Liver (tissue), 9 donors: ENCODE results near the gene TST. TPM values are rescaled to one million over a fixed set of nuclear protein-coding genes. Genes with fewer than 3 reads are reported as not detected.

Experiments
- DNase-seq: peaks from one replicate; pipeline ENCODE4 v3.0.0-alpha.2; 2017; ENCODE audit warnings: low spot score
- H3K27ac ChIP-seq, 2 donors: one replicate each; pipeline ENCODE4 v1.7.0; 2013; ENCODE audit warnings: inconsistent platforms in 2 of 2, low read length in 2 of 2, control low read depth in 1 of 2, low read depth in 1 of 2, mild to moderate bottlenecking in 1 of 2
- H3K27me3 ChIP-seq, 4 donors: one replicate each; pipeline versions ENCODE4 v1.6.1 to v1.7.0; 2013; ENCODE audit warnings: low read length in 3 of 4, inconsistent platforms in 1 of 4, mild to moderate bottlenecking in 1 of 4, moderate library complexity in 1 of 4; ENCODE audit not compliant: control insufficient read depth in 4 of 4, insufficient read depth in 4 of 4
- H3K36me3 ChIP-seq, 4 donors: one replicate each; pipeline versions ENCODE4 v1.6.1 to v1.7.0; 2013; ENCODE audit warnings: low read length in 3 of 4, mild to moderate bottlenecking in 3 of 4, low read depth in 1 of 4, moderate library complexity in 1 of 4; ENCODE audit not compliant: control insufficient read depth in 4 of 4, insufficient read depth in 3 of 4
- H3K4me1 ChIP-seq, 4 donors: one replicate each; pipeline versions ENCODE4 v1.6.1 to v1.7.0; 2013; ENCODE audit warnings: low read length in 3 of 4, mild to moderate bottlenecking in 3 of 4, moderate library complexity in 1 of 4; ENCODE audit not compliant: control insufficient read depth in 4 of 4, insufficient read depth in 4 of 4
- H3K4me3 ChIP-seq, 3 donors: one replicate each; pipeline versions ENCODE4 v1.6.1 to v1.7.0; 2013; ENCODE audit warnings: low read length in 3 of 3, control low read depth in 1 of 3, low read depth in 1 of 3, mild to moderate bottlenecking in 1 of 3
- H3K9ac ChIP-seq, 2 donors: one replicate each; pipeline ENCODE4 v1.7.0; 2013; ENCODE audit warnings: low read length in 2 of 2, mild to moderate bottlenecking in 2 of 2, moderate library complexity in 2 of 2, control low read depth in 1 of 2, low read depth in 1 of 2
- H3K9me3 ChIP-seq, 4 donors: one replicate each; pipeline versions ENCODE4 v1.6.1 to v1.7.0; 2013; ENCODE audit warnings: low read length in 3 of 4; ENCODE audit not compliant: control insufficient read depth in 4 of 4
- FOXA2 ChIP-seq: IDR thresholded peaks from 2 replicates; pipeline ENCODE4 v1.6.1; 2016; ENCODE audit warnings: antibody characterized with exemption
- GABPA ChIP-seq, 2 donors: IDR thresholded peaks in 1 of 2; conservative IDR thresholded peaks in 1 of 2; 2 replicates each; pipeline ENCODE4 v1.6.1; 2016; ENCODE audit warnings: antibody characterized with exemption in 2 of 2, mild to moderate bottlenecking in 1 of 2, moderate library complexity in 1 of 2
- HNF4G ChIP-seq: IDR thresholded peaks from 2 replicates; pipeline ENCODE4 v1.6.1; 2016; ENCODE audit warnings: antibody characterized with exemption
- TAF1 ChIP-seq: conservative IDR thresholded peaks from 2 replicates; pipeline ENCODE4 v1.6.1; 2016; ENCODE audit warnings: antibody characterized with exemption, mild to moderate bottlenecking
- YY1 ChIP-seq: IDR thresholded peaks from 2 replicates; pipeline ENCODE4 v1.6.1; 2016; ENCODE audit warnings: antibody characterized with exemption, mild to moderate bottlenecking
- WGBS: extraction: QIAGEN DNeasy Blood & Tissue Kit; methylation state at CpG from one replicate; pipeline ENCODE4 v1.1.7; 2013; 5-methylcytosine and 5-hydroxymethylcytosine counted together
- polyA plus RNA-seq, 2 donors: library from polyadenylated mRNA; stranded (reverse) in 1 of 2; unstranded in 1 of 2; fragments of 200-250 nt in 1 of 2; fragments of >200 nt in 1 of 2; fragmentation: Nextera tagmentation in 1 of 2; extraction: Ambion mirVana in 1 of 2; gene quantifications; one replicate each; pipeline versions ENCODE4 v1.2.1 to v1.2.3, GENCODE V29; 2013 to 2015
- total RNA-seq, 2 donors: library from RNA; depleted of rRNA; stranded (reverse); fragments of >200 nt; gene quantifications; one replicate each; pipeline ENCODE4 v1.2.3, GENCODE V29; 2014
- TF ChIP-seq, protein P1 (sequence below): IDR thresholded peaks from 2 replicates; pipeline ENCODE4 v1.6.1; 2016; ENCODE audit warnings: antibody characterized with exemption
- TF ChIP-seq, protein P2 (sequence below): fragments of 150-350 bp; IDR thresholded peaks from 2 replicates; pipeline ENCODE4 v1.5.1; 2017; ENCODE audit warnings: improper control_type of control experiment, low read depth, low read length; ENCODE audit not compliant: missing input control
- TF ChIP-seq, protein P3 (sequence below): IDR thresholded peaks from 2 replicates; pipeline ENCODE4 v1.6.1; 2016; ENCODE audit warnings: antibody characterized with exemption, mild to moderate bottlenecking
- donor health status: healthy.
- donor health status: healthy.
- donor health status: healthy.
- donor health status: healthy.
- donor health status: healthy.

Gene TST
- total and polyA plus RNA-seq, 4 donors: 186 to 404 (median 292) TPM

DNA sequence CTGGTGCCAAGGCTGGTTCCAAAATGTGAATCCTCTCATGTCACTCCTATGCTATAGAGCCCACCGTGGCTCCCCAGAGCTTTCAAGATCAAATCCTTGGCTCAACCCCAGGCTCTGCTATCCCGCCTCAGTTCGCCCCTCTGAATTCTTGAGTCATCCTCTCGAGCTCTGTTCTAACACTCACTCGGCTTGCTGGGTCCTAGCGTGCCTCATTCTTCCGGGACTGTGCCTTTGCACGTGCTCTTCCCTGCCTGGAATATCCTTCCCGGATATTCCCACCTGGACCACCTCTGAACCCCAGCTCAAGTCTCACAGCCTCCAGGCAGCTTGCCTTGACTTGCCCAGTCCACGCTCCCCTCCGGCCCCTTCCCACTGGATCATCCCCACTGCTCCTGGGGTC is 45.3 kb upstream of the TST start:
- no peaks in the 10 kb centered on the region for H3K9me3 ChIP-seq
- no peaks in the 10 kb centered on the region for H3K4me1 ChIP-seq
- H3K4me3 ChIP-seq: no peak overlapping the region
- 94% methylated on average over 11 of the region's 11 CpGs for WGBS
- H3K27ac ChIP-seq: no peak overlapping the region
- no peak for TF ChIP-seq YY1
- peaks cover 0 to 29% (median 8%) of the 10 kb centered on the region in 4 donors for H3K36me3 ChIP-seq
- no peak overlapping the region for H3K9ac ChIP-seq
- H3K27me3 ChIP-seq: no peaks in the 10 kb centered on the region
- DNase-seq: no peak

DNA sequence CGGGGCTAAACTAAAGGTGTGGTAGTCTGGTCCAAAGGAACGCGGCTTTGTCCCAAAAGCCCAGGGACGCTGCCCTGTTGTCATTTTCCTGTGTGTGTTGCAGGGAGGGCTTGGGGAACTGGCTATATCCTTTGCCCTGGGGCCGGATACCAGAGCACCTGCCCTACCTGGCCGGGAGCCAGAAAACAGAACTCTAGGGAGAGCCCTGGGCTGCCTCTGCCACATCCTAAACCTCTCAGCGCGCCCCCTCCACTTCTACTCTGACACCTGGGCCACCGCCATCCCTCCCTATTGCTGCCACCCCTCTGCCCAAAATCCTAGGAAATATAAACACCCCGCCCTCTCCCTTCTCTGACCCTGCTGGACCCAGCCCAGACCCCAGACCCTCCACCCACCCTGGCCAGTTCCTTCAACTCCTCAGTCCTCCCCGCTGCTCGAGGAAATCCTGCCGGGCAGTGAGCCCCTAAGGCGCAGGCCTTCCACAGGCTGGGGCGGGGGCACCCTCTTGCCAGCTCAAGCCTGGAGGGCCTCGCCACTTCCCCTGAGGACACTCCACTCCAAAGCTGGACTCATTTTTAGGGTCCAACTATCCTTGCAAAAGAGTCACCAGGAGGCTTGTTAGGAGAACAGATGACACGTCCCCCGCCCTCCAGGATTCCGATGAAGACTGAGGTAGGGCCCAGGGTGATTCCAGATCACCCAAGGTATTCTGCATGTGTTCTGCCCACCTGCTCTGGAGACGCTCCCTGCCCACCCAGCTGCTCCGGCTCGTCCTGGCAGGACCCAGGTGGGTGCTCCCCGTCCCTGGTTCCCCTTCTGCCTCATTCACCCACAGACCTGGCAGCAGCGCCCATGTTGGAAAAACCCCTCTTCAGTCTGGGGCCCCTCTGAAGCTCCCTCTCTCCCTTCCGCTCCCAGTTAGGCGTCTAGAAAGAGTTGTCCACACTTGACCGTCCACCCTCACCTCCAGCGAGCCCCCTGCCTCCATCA is 44.5 kb upstream of the TST start:
- H3K27me3 ChIP-seq: no peaks in the 10 kb centered on the region
- H3K27ac ChIP-seq: no peak overlapping the region
- no peak for TF ChIP-seq HNF4G
- WGBS: 81% methylated on average over 28 of the region's 28 CpGs
- no peaks in the 10 kb centered on the region for H3K4me1 ChIP-seq
- no peak overlapping the region for H3K9ac ChIP-seq
- no peaks in the 10 kb centered on the region for H3K9me3 ChIP-seq
- H3K36me3 ChIP-seq: peaks cover 0 to 29% (median 8%) of the 10 kb centered on the region in 4 donors
- DNase-seq: no peak
- no peak overlapping the region for H3K4me3 ChIP-seq

DNA sequence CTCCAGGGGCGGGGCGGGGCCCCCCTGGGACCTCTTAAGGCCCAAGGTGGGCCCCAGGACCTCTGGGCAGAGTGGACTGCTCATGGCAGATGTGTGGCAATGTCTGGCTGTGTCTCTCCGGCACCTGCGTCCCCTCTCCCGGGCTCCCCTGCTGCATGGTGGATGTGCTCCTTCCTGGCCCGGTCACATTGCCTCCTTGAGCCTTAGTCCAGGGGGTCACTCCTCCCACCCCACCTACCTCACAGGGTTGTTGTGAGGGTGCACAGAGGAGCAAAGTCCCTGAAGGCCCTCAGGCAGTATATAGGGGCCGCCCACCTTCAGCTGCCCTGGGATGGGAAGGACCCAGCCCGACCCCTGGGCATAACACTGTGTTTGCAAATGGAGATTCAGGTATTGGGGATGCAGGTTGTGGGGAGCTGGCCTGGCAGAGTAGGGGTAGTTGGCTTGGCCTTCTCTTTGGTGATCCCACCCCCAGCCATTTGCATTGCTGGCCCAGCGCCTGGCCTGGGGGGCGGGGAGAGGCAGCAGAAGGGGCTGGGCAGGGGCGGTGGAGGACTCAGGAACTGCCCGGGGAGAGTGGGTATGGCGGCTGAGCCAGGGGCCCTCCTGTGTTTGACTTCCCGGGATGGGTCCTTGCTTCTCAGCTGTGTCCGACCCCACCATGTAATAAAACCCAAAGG is 43.6 kb upstream of the TST start:
- no peak overlapping the region for H3K4me3 ChIP-seq
- TF ChIP-seq FOXA2 (no peak), TAF1 (no peak), HNF4G (no peak), GABPA (IDR thresholded peaks at IDR 0.05 in 1 of 2, conservative IDR thresholded peaks at IDR 0.05 in 1 of 2) (no peak)
- TF ChIP-seq, protein P1, sequence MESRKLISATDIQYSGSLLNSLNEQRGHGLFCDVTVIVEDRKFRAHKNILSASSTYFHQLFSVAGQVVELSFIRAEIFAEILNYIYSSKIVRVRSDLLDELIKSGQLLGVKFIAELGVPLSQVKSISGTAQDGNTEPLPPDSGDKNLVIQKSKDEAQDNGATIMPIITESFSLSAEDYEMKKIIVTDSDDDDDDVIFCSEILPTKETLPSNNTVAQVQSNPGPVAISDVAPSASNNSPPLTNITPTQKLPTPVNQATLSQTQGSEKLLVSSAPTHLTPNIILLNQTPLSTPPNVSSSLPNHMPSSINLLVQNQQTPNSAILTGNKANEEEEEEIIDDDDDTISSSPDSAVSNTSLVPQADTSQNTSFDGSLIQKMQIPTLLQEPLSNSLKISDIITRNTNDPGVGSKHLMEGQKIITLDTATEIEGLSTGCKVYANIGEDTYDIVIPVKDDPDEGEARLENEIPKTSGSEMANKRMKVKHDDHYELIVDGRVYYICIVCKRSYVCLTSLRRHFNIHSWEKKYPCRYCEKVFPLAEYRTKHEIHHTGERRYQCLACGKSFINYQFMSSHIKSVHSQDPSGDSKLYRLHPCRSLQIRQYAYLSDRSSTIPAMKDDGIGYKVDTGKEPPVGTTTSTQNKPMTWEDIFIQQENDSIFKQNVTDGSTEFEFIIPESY: no peak
- TF ChIP-seq, protein P2, sequence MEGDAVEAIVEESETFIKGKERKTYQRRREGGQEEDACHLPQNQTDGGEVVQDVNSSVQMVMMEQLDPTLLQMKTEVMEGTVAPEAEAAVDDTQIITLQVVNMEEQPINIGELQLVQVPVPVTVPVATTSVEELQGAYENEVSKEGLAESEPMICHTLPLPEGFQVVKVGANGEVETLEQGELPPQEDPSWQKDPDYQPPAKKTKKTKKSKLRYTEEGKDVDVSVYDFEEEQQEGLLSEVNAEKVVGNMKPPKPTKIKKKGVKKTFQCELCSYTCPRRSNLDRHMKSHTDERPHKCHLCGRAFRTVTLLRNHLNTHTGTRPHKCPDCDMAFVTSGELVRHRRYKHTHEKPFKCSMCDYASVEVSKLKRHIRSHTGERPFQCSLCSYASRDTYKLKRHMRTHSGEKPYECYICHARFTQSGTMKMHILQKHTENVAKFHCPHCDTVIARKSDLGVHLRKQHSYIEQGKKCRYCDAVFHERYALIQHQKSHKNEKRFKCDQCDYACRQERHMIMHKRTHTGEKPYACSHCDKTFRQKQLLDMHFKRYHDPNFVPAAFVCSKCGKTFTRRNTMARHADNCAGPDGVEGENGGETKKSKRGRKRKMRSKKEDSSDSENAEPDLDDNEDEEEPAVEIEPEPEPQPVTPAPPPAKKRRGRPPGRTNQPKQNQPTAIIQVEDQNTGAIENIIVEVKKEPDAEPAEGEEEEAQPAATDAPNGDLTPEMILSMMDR: no peak
- TF ChIP-seq, protein P3, sequence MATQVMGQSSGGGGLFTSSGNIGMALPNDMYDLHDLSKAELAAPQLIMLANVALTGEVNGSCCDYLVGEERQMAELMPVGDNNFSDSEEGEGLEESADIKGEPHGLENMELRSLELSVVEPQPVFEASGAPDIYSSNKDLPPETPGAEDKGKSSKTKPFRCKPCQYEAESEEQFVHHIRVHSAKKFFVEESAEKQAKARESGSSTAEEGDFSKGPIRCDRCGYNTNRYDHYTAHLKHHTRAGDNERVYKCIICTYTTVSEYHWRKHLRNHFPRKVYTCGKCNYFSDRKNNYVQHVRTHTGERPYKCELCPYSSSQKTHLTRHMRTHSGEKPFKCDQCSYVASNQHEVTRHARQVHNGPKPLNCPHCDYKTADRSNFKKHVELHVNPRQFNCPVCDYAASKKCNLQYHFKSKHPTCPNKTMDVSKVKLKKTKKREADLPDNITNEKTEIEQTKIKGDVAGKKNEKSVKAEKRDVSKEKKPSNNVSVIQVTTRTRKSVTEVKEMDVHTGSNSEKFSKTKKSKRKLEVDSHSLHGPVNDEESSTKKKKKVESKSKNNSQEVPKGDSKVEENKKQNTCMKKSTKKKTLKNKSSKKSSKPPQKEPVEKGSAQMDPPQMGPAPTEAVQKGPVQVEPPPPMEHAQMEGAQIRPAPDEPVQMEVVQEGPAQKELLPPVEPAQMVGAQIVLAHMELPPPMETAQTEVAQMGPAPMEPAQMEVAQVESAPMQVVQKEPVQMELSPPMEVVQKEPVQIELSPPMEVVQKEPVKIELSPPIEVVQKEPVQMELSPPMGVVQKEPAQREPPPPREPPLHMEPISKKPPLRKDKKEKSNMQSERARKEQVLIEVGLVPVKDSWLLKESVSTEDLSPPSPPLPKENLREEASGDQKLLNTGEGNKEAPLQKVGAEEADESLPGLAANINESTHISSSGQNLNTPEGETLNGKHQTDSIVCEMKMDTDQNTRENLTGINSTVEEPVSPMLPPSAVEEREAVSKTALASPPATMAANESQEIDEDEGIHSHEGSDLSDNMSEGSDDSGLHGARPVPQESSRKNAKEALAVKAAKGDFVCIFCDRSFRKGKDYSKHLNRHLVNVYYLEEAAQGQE: no peak
- no peaks in the 10 kb centered on the region for H3K27me3 ChIP-seq
- H3K9ac ChIP-seq: no peak overlapping the region
- peaks cover 0 to 20% (median 2%) of the 10 kb centered on the region in 4 donors for H3K36me3 ChIP-seq
- WGBS: 80% methylated on average over 15 of the region's 15 CpGs
- no peaks in the 10 kb centered on the region for H3K9me3 ChIP-seq
- no peaks in the 10 kb centered on the region for H3K4me1 ChIP-seq
- DNase-seq: no peak
- no peak overlapping the region for H3K27ac ChIP-seq
